SK-N-SH (cell line): ENCODE results near the gene NMNAT2. TPM values are rescaled to one million over a fixed set of nuclear protein-coding genes. Genes with fewer than 3 reads are reported as not detected.

Experiments used
- CTCF ChIA-PET: fragments of 300-600, 350-600 bp; formaldehyde crosslinking; extraction: SDS; loops from one replicate; lab custom pipeline; 2021; lab: Yijun Ruan, JAX
- POLR2A ChIA-PET: fragments of 350-600 bp; sonication (Branson Sonifier 250); formaldehyde crosslinking; extraction: SDS; loops from one replicate; lab custom pipeline; 2020; ENCODE audit warnings: antibody characterized with exemption, inconsistent platforms; lab: Yijun Ruan, JAX
- DNase-seq: peaks from one replicate; pipeline ENCODE4 v3.0.0; 2012
- H2AFZ ChIP-seq: fragments of 200-600 bp; sonication (generic); 2 replicates; pipeline ENCODE4 v1.8.1; 2016; ENCODE audit warnings: antibody characterized with exemption, mild to moderate bottlenecking, low read depth
- H3F3A ChIP-seq: fragments of 200-600 bp; sonication (generic); replicated peaks from 2 replicates; pipeline ENCODE3; 2016; ENCODE audit warnings: antibody characterized with exemption, mild to moderate bottlenecking; ENCODE audit not compliant: insufficient read depth
- H3K27ac ChIP-seq, 2 experiments: fragments of 200-500 bp in 1 of 2; fragments of 200-600 bp in 1 of 2; sonication (Bioruptor generic) in 1 of 2; sonication (generic), shearing (Covaris generic) in 1 of 2; 2 replicates each; pipeline versions ENCODE4 v1.5.1 to v1.6.1; 2014 to 2016; ENCODE audit warnings: low read depth in 2 of 2, inconsistent platforms in 1 of 2, low read length in 1 of 2, mild to moderate bottlenecking in 1 of 2, mixed read lengths in 1 of 2
- H3K27me3 ChIP-seq: fragments of 200-600 bp; sonication (generic), shearing (Covaris generic); 2 replicates; pipeline ENCODE4 v1.6.1; 2016; ENCODE audit warnings: mixed run types; ENCODE audit not compliant: insufficient read depth
- H3K36me3 ChIP-seq, 2 experiments: fragments of 200-500 bp in 1 of 2; fragments of 200-600 bp in 1 of 2; sonication (Bioruptor generic) in 1 of 2; sonication (generic) in 1 of 2; replicated peaks in 1 of 2; 2 replicates each; pipeline versions ENCODE3 to v1.5.1; 2014 to 2016; ENCODE audit warnings: low read length in 1 of 2, mild to moderate bottlenecking in 1 of 2; ENCODE audit not compliant: insufficient read depth in 2 of 2, control insufficient read depth in 1 of 2
- H3K4me1 ChIP-seq, 2 experiments: fragments of 200-500 bp in 1 of 2; fragments of 200-600 bp in 1 of 2; sonication (Bioruptor generic) in 1 of 2; sonication (generic), shearing (Covaris generic) in 1 of 2; 2 replicates each; pipeline versions ENCODE4 v1.5.1 to v1.6.1; 2014 to 2016; ENCODE audit warnings: low read depth in 1 of 2, low read length in 1 of 2, mixed run types in 1 of 2; ENCODE audit not compliant: insufficient read depth in 2 of 2, control insufficient read depth in 1 of 2
- H3K4me2 ChIP-seq: fragments of 200-600 bp; sonication (generic), shearing (Covaris generic); 2 replicates; pipeline ENCODE4 v1.6.1; 2017; ENCODE audit warnings: mixed run types
- H3K4me3 ChIP-seq, 2 experiments: fragments of 200-500 bp in 1 of 2; fragments of 200-600 bp in 1 of 2; sonication (Bioruptor generic) in 1 of 2; sonication (generic), shearing (Covaris generic) in 1 of 2; 2 replicates each; pipeline versions ENCODE4 v1.5.1 to v1.8.1; 2014 to 2016; ENCODE audit warnings: low read depth in 2 of 2, inconsistent platforms in 1 of 2, low read length in 1 of 2, mild to moderate bottlenecking in 1 of 2, mixed read lengths in 1 of 2, moderate library complexity in 1 of 2
- H3K79me2 ChIP-seq: fragments of 200-600 bp; sonication (generic); 2 replicates; pipeline ENCODE4 v1.8.1; 2017; ENCODE audit warnings: mild to moderate bottlenecking; ENCODE audit not compliant: insufficient read depth
- H3K9ac ChIP-seq: fragments of 200-600 bp; sonication (generic); 2 replicates; pipeline ENCODE4 v1.6.1; 2017; ENCODE audit warnings: mixed run types
- H3K9me2 ChIP-seq: fragments of 200-600 bp; sonication (generic); 2 replicates; pipeline ENCODE4 v1.6.1; 2017; ENCODE audit warnings: mixed run types
- H3K9me3 ChIP-seq: fragments of 200-600 bp; sonication (generic); 2 replicates; pipeline ENCODE4 v1.6.1; 2017; ENCODE audit warnings: mixed run types, mild to moderate bottlenecking, moderate library complexity
- H4K20me1 ChIP-seq: fragments of 200-600 bp; sonication (generic); 2 replicates; pipeline ENCODE4 v1.6.1; 2017; ENCODE audit warnings: mild to moderate bottlenecking, mixed run types; ENCODE audit not compliant: insufficient read depth
- ELF1 ChIP-seq: IDR thresholded peaks from 2 replicates; pipeline ENCODE4 v1.4.0; 2012
- EP300 ChIP-seq, 2 experiments: IDR thresholded peaks; 2 replicates each; pipeline versions ENCODE4 v1.4.0 to v1.6.1; 2012; ENCODE audit warnings: borderline replicate concordance in 1 of 2, low read depth in 1 of 2, low read length in 1 of 2
- FOSL2 ChIP-seq: IDR thresholded peaks from 2 replicates; pipeline ENCODE4 v1.4.0; 2012; ENCODE audit warnings: low read depth, mild to moderate bottlenecking, moderate library complexity, borderline replicate concordance
- FOXJ3 ChIP-seq: sonication (generic); formaldehyde crosslinking; IDR thresholded peaks from 2 replicates; pipeline ENCODE4 v1.5.1; 2020; ENCODE audit warnings: mild to moderate bottlenecking, missing genetic modification reagents
- FOXM1 ChIP-seq: IDR thresholded peaks from 2 replicates; pipeline ENCODE4 v1.4.0; 2012; ENCODE audit warnings: low read depth, mild to moderate bottlenecking
- GABPA ChIP-seq: IDR thresholded peaks from 2 replicates; pipeline ENCODE4 v1.4.0; 2012; ENCODE audit warnings: low read depth, mild to moderate bottlenecking
- IRF3 ChIP-seq: fragments of 150-350 bp; IDR thresholded peaks from 2 replicates; pipeline ENCODE4 v1.6.1; 2016; ENCODE audit warnings: mild to moderate bottlenecking, low read depth, low read length
- JUND ChIP-seq: IDR thresholded peaks from 2 replicates; pipeline ENCODE4 v1.4.0; 2012
- MAX ChIP-seq: IDR thresholded peaks from 2 replicates; pipeline ENCODE4 v1.4.0; 2012; ENCODE audit warnings: low read depth
- MEF2A ChIP-seq: IDR thresholded peaks from 2 replicates; pipeline ENCODE4 v1.4.0; 2012; ENCODE audit warnings: low read depth, borderline replicate concordance
- NFIC ChIP-seq: IDR thresholded peaks from 2 replicates; pipeline ENCODE4 v1.4.0; 2012; ENCODE audit warnings: borderline replicate concordance
- PBX3 ChIP-seq: IDR thresholded peaks from 2 replicates; pipeline ENCODE4; 2012
- RAD21 ChIP-seq: IDR thresholded peaks from 2 replicates; pipeline ENCODE4 v1.6.1; 2012; ENCODE audit warnings: mild to moderate bottlenecking, low read length
- RCOR1 ChIP-seq: fragments of 150-350 bp; IDR thresholded peaks from 2 replicates; pipeline ENCODE4 v1.6.1; 2017; ENCODE audit warnings: antibody characterized with exemption, low read length
- RFX5 ChIP-seq: IDR thresholded peaks from 2 replicates; pipeline ENCODE4 v1.6.1; 2012; ENCODE audit warnings: mild to moderate bottlenecking, improper control_type of control experiment, low read length
- SIN3A ChIP-seq: IDR thresholded peaks from 2 replicates; pipeline ENCODE4 v1.6.1; 2012; ENCODE audit warnings: low read depth, mild to moderate bottlenecking, low read length, moderate library complexity, borderline replicate concordance
- SMC3 ChIP-seq: IDR thresholded peaks from 2 replicates; pipeline ENCODE4 v1.6.1; 2012; ENCODE audit warnings: low read depth, low read length, improper control_type of control experiment
- TCF12 ChIP-seq: IDR thresholded peaks from 2 replicates; pipeline ENCODE4 v1.4.0; 2012
- USF1 ChIP-seq: IDR thresholded peaks from 2 replicates; pipeline ENCODE4 v1.4.0; 2012; ENCODE audit warnings: low read depth, borderline replicate concordance
- USF2 ChIP-seq: fragments of 150-350 bp; IDR thresholded peaks from 2 replicates; pipeline ENCODE4 v1.6.1; 2017; ENCODE audit warnings: antibody characterized with exemption, low read length, low read depth, borderline replicate concordance
- YY1 ChIP-seq: IDR thresholded peaks from 2 replicates; pipeline ENCODE4 v1.4.0; 2012; ENCODE audit warnings: low read depth, mild to moderate bottlenecking
- WGBS: methylation state at CpG from one replicate; pipeline ENCODE4 v1.1.6; 2017; ENCODE audit warnings: low lambda C conversion rate; 5-methylcytosine and 5-hydroxymethylcytosine counted together
- polyA plus RNA-seq, 3 experiments: library from polyadenylated mRNA; depleted of rRNA; stranded (reverse); fragments of >200 nt; gene quantifications; 2 replicates each; pipeline ENCODE4 v1.2.3, GENCODE V29; 2012

Gene NMNAT2
- polyA plus RNA-seq, 1 of the 3 experiments (the other 2 are of a cell fraction) = 0.07 TPM

- Histone ChIP-seq H3K9me2 (no peaks in the 10 kb centered on the region), H3K27ac (no peak overlapping the region), H3K4me3 (no peak overlapping the region), H3K36me3 (no peaks in the 10 kb centered on the region), H3F3A (no peaks in the 10 kb centered on the region), H3K4me1 (no peaks in the 10 kb centered on the region), H3K9ac (no peak overlapping the region), H3K27me3 (no peaks in the 10 kb centered on the region), H2AFZ (no peak overlapping the region), H3K9me3 (no peaks in the 10 kb centered on the region), H4K20me1 (no peaks in the 10 kb centered on the region), H3K79me2 (no peaks in the 10 kb centered on the region), H3K4me2 (no peak overlapping the region)
- CTCF ChIA-PET = no interaction called here
- WGBS = 86% methylated on average over 6 of the region's 6 CpGs
- POLR2A ChIA-PET = no interaction called here
- TF ChIP-seq IRF3 = no peak
- TF ChIP-seq GABPA = no peak
- no peak for TF ChIP-seq EP300 (IDR thresholded peaks at IDR 0.05; ENCODE audit: borderline replicate concordance in 1 of 2, low read depth in 1 of 2, low read length in 1 of 2)
- no peak for TF ChIP-seq RFX5
- TF ChIP-seq USF1 = no peak
- no peak for TF ChIP-seq RCOR1
- TF ChIP-seq MEF2A = no peak
- no peak for TF ChIP-seq USF2
- no peak for TF ChIP-seq PBX3
- TF ChIP-seq SMC3 = no peak
- no peak for DNase-seq
These were observed 211.6 kb downstream of the NMNAT2 start for GRCh38 chr1:183206538-183207122.

- Histone ChIP-seq H3K4me2 (no peak overlapping the region), H3F3A (no peaks in the 10 kb centered on the region), H3K27ac (no peak overlapping the region), H3K4me1 (no peaks in the 10 kb centered on the region), H3K4me3 (no peak overlapping the region), H3K79me2 (no peaks in the 10 kb centered on the region), H3K9me2 (no peaks in the 10 kb centered on the region), H3K9ac (no peak overlapping the region), H3K9me3 (no peaks in the 10 kb centered on the region), H4K20me1 (no peaks in the 10 kb centered on the region), H2AFZ (no peak overlapping the region; the same call in 1 of the 2 replicates), H3K36me3 (no peaks in the 10 kb centered on the region), H3K27me3 (no peaks in the 10 kb centered on the region)
- TF ChIP-seq IRF3 (no peak), JUND (no peak), MAX (no peak), SMC3 (no peak), FOSL2 (no peak), TCF12 (no peak), ELF1 (no peak), FOXJ3 (no peak), EP300 (IDR thresholded peaks at IDR 0.05; ENCODE audit: borderline replicate concordance in 1 of 2, low read depth in 1 of 2, low read length in 1 of 2) (no peak), NFIC (no peak), RAD21 (no peak), PBX3 (no peak), YY1 (no peak), FOXM1 (no peak), SIN3A (no peak)
- POLR2A ChIA-PET = no interaction called here
- 99% methylated on average over 3 of the region's 3 CpGs for WGBS
- CTCF ChIA-PET = interaction anchor here (0.6 to 0.9 kb wide), 3 partner anchors 22 to 77 kb away, joined by 3 read pairs; no protein-coding TSS in a partner anchor
- no peak for DNase-seq
These were observed 212.9 kb downstream of the NMNAT2 start for GRCh38 chr1:183205196-183205781.
